IMR-90 (cell line): ENCODE results near the gene WDR47. TPM values are rescaled to one million over a fixed set of nuclear protein-coding genes. Genes with fewer than 3 reads are reported as not detected.

ENCODE experiments used
- ATAC-seq: fragments of 200-7000 bp; cut with Tn5 transposase; 2 replicates; pipeline ENCODE4 v1.9.1; 2020; ENCODE audit warnings: low read depth, mild to moderate bottlenecking, moderate library complexity
- BruUV-seq: library from RNA; stranded (reverse); fragments of 400-500 nt; replicated peaks from 2 replicates; lab custom pipeline; 2021; lab: Mats Ljungman, UMichigan
- CTCF ChIA-PET: fragments of 300-600 bp; formaldehyde crosslinking; extraction: SDS; loops from one replicate; lab custom pipeline; 2021; ENCODE audit warnings: antibody characterized with exemption; lab: Yijun Ruan, JAX
- POLR2A ChIA-PET: fragments of 300-600 bp; sonication (Branson Sonifier 250); formaldehyde crosslinking; loops from one replicate; lab custom pipeline; 2022; ENCODE audit warnings: antibody characterized with exemption; ENCODE audit not compliant: unreplicated experiment; lab: Charles Lee
- DNase-seq: peaks from one replicate; pipeline ENCODE4 v3.0.0; 2013
- H2AFZ ChIP-seq: replicated peaks from 2 replicates; pipeline ENCODE3; 2013; ENCODE audit warnings: low read length, mild to moderate bottlenecking; ENCODE audit not compliant: poor library complexity
- H2AK5ac ChIP-seq: 2 replicates; pipeline ENCODE4 v1.6.1; 2013; ENCODE audit warnings: low read depth, low read length, inconsistent platforms
- H2AK9ac ChIP-seq: replicated peaks from 2 replicates; pipeline ENCODE3; 2013; ENCODE audit warnings: mild to moderate bottlenecking, low read depth, low read length, moderate library complexity; ENCODE audit not compliant: poor library complexity
- H2BK120ac ChIP-seq: 2 replicates; pipeline ENCODE4 v1.6.1; 2013; ENCODE audit warnings: low read depth, low read length, inconsistent platforms
- H2BK15ac ChIP-seq: 3 replicates; pipeline ENCODE4 v1.6.1; 2013; ENCODE audit warnings: low read depth, low read length, inconsistent platforms
- H2BK20ac ChIP-seq: 2 replicates; pipeline ENCODE4 v1.6.1; 2013; ENCODE audit warnings: low read depth, mild to moderate bottlenecking, inconsistent platforms, low read length, moderate library complexity
- H2BK5ac ChIP-seq: 2 replicates; pipeline ENCODE4 v1.6.1; 2013; ENCODE audit warnings: mild to moderate bottlenecking, low read depth, low read length, inconsistent platforms; ENCODE audit not compliant: poor library complexity, severe bottlenecking
- H3K14ac ChIP-seq: replicated peaks from 2 replicates; pipeline ENCODE4 v1.6.1; 2013; ENCODE audit warnings: low read depth, low read length, inconsistent platforms
- H3K18ac ChIP-seq: 2 replicates; pipeline ENCODE4 v1.6.1; 2013; ENCODE audit warnings: low read depth, low read length, control low read depth
- H3K23ac ChIP-seq: 2 replicates; pipeline ENCODE4 v1.6.1; 2013; ENCODE audit warnings: low read depth, low read length, inconsistent platforms
- H3K27ac ChIP-seq: 2 replicates; pipeline ENCODE4 v1.5.1; 2013; ENCODE audit warnings: mild to moderate bottlenecking, control low read depth, low read length; ENCODE audit not compliant: insufficient read depth
- H3K27me3 ChIP-seq: 2 replicates; pipeline ENCODE4 v1.6.1; 2013; ENCODE audit warnings: low read length; ENCODE audit not compliant: control insufficient read depth, insufficient read depth
- H3K36me3 ChIP-seq: 2 replicates; pipeline ENCODE4 v1.6.1; 2013; ENCODE audit warnings: low read length, mixed read lengths; ENCODE audit not compliant: control insufficient read depth, insufficient read depth
- H3K4ac ChIP-seq: 2 replicates; pipeline ENCODE4 v1.6.1; 2013; ENCODE audit warnings: low read depth, low read length, inconsistent platforms
- H3K4me1 ChIP-seq: 2 replicates; pipeline ENCODE4 v1.6.1; 2013; ENCODE audit warnings: low read length, mixed read lengths; ENCODE audit not compliant: control insufficient read depth, insufficient read depth
- H3K4me2 ChIP-seq: 2 replicates; pipeline ENCODE4 v1.6.1; 2013; ENCODE audit warnings: low read depth, mild to moderate bottlenecking, control low read depth, low read length, moderate library complexity
- H3K4me3 ChIP-seq: 2 replicates; pipeline ENCODE4 v1.5.1; 2013; ENCODE audit warnings: low read depth, mild to moderate bottlenecking, control low read depth, low read length, moderate library complexity; ENCODE audit not compliant: insufficient read depth
- H3K56ac ChIP-seq: 2 replicates; pipeline ENCODE4 v1.6.1; 2013; ENCODE audit warnings: low read length, inconsistent platforms; ENCODE audit not compliant: insufficient read depth; ENCODE audit errors: extremely low read depth
- H3K79me1 ChIP-seq, 2 experiments: 2 replicates each; pipeline ENCODE4 v1.6.1; 2013; ENCODE audit warnings: low read length in 2 of 2, inconsistent platforms in 1 of 2, low read depth in 1 of 2
- H3K9ac ChIP-seq: 2 replicates; pipeline ENCODE4 v1.6.1; 2013; ENCODE audit warnings: low read depth, low read length, control low read depth
- H3K9me1 ChIP-seq: 2 replicates; pipeline ENCODE4 v1.6.1; 2013; ENCODE audit warnings: low read length, inconsistent platforms; ENCODE audit not compliant: insufficient read depth
- H3K9me3 ChIP-seq: 2 replicates; pipeline ENCODE4 v1.6.1; 2013; ENCODE audit warnings: low read length; ENCODE audit not compliant: control insufficient read depth, insufficient read depth
- H4K20me1 ChIP-seq: 2 replicates; pipeline ENCODE4 v1.6.1; 2013; ENCODE audit warnings: low read length, inconsistent platforms; ENCODE audit not compliant: insufficient read depth
- H4K5ac ChIP-seq: 2 replicates; pipeline ENCODE4 v1.6.1; 2013; ENCODE audit warnings: mild to moderate bottlenecking, low read depth, low read length, control low read depth
- H4K8ac ChIP-seq, 2 experiments: 2 replicates each; pipeline ENCODE4 v1.6.1; 2013; ENCODE audit warnings: low read depth in 2 of 2, low read length in 2 of 2, control low read depth in 1 of 2, inconsistent platforms in 1 of 2
- H4K91ac ChIP-seq: 2 replicates; pipeline ENCODE4 v1.6.1; 2013; ENCODE audit warnings: low read depth, low read length, inconsistent platforms; ENCODE audit not compliant: insufficient read depth
- CTCF ChIP-seq: conservative IDR thresholded peaks from 2 replicates; pipeline ENCODE4 v1.5.1; 2012; ENCODE audit warnings: mild to moderate bottlenecking, low read depth, low read length, improper control_type of control experiment
- FOS ChIP-seq: fragments of 150-350 bp; IDR thresholded peaks from 2 replicates; pipeline ENCODE4 v1.6.1; 2016; ENCODE audit warnings: low read depth, low read length
- POLR2A ChIP-seq: IDR thresholded peaks from 2 replicates; pipeline ENCODE4 v1.6.1; 2012; ENCODE audit warnings: mild to moderate bottlenecking, low read depth, low read length
- RAD21 ChIP-seq: IDR thresholded peaks from 2 replicates; pipeline ENCODE4 v1.6.1; 2012; ENCODE audit warnings: low read length, improper control_type of control experiment
- RCOR1 ChIP-seq: IDR thresholded peaks from 2 replicates; pipeline ENCODE4 v1.6.1; 2012; ENCODE audit warnings: mild to moderate bottlenecking, low read length, improper control_type of control experiment; ENCODE audit not compliant: insufficient replicate concordance
- WGBS, 2 experiments: methylation state at CpG; one replicate each; pipeline versions ENCODE4 v1.1.5 to v1.1.7; 2013; ENCODE audit warnings: missing lambda C conversion rate in 2 of 2; ENCODE audit not compliant: insufficient read length in 1 of 2; ENCODE audit errors: extremely low coverage in 2 of 2; 5-methylcytosine and 5-hydroxymethylcytosine counted together
- dilution Hi-C: fragments of 300-500 bp; cut with HindIII; formaldehyde crosslinking; loops from one replicate; pipeline ENCODE4 v1.14.3; 2018; ENCODE audit warnings: low sequenced_read_pairs; ENCODE audit not compliant: unreplicated experiment
- in situ Hi-C: fragments of 300-500 bp; cut with MboI; formaldehyde crosslinking; loops from 3 replicates; pipeline ENCODE4 v1.14.3; 2019; ENCODE audit warnings: low sequenced_read_pairs, inconsistent platforms, mixed read lengths
- intact Hi-C: fragments of 100-400 bp; cut with micrococcal nuclease; formaldehyde crosslinking; loops from 2 replicates; pipeline ENCODE4 v1.10.0; 2022
- polyA plus RNA-seq, 3 experiments: library from polyadenylated mRNA; depleted of rRNA; stranded (reverse); fragments of >200 nt; gene quantifications; 2 replicates each; pipeline ENCODE4 v1.2.3, GENCODE V29; 2012; ENCODE audit warnings: low replicate concordance in 1 of 3
- total RNA-seq: library from RNA; depleted of rRNA; stranded (reverse); fragments of >200 nt; gene quantifications from 2 replicates; pipeline ENCODE4 v1.2.3, GENCODE V29; 2012

WDR47 gene
- total and polyA plus RNA-seq, 2 of the 4 experiments (the other 2 are of a cell fraction), result 8.2 to 17.4 TPM

GRCh38 chr1:109067883-109068282, 26.0 kb upstream of the WDR47 start:
- Histone ChIP-seq H4K8ac (no peak overlapping the region), H3K9ac (no peak overlapping the region), H2BK120ac (no peak overlapping the region), H2AFZ (no peak overlapping the region), H3K9me1 (no peaks in the 10 kb centered on the region; the same call in 1 of the 2 replicates), H2BK15ac (no peak overlapping the region), H3K27me3 (no peaks in the 10 kb centered on the region), H2AK5ac (no peak overlapping the region), H4K20me1 (peaks cover 47% of the 10 kb centered on the region), H3K9me3 (no peaks in the 10 kb centered on the region), H3K79me1 (peaks cover 3 to 43% of the 10 kb centered on the region in 2 experiments), H3K56ac (no peak overlapping the region), H3K18ac (no peak overlapping the region), H3K23ac (no peak overlapping the region), H4K91ac (no peak overlapping the region), H3K4me1 (no peaks in the 10 kb centered on the region), H3K4me3 (no peak overlapping the region), H2BK20ac (no peak overlapping the region), H4K5ac (no peak overlapping the region), H2AK9ac (no peak overlapping the region), H3K14ac (no peak overlapping the region), H3K36me3 (peaks cover 42% of the 10 kb centered on the region), H2BK5ac (no peak overlapping the region), H3K4ac (no peak overlapping the region), H3K4me2 (no peak overlapping the region), H3K27ac (no peak overlapping the region)
- TF ChIP-seq FOS (no peak), POLR2A (no peak), RAD21 (no peak), RCOR1 (no peak), CTCF (no peak)
- DNase-seq, result no peak
- intact Hi-C loops, result no loop called here
- ATAC-seq, result no peak
- in situ Hi-C loops, result no loop called here
- POLR2A ChIA-PET, result interaction anchor here (0.7 kb wide), 1 partner anchor 27 kb away, joined by 3 read pairs; no protein-coding TSS in a partner anchor
- no TSS peak for BruUV-seq
- dilution Hi-C loops, result no loop called here
- CTCF ChIA-PET, result no interaction called here
- WGBS, 2 experiments, result no CpG with 5 or more reads among the region's 8 CpGs
